Measurements from ENCODE around the gene ACTN4.

DNA sequence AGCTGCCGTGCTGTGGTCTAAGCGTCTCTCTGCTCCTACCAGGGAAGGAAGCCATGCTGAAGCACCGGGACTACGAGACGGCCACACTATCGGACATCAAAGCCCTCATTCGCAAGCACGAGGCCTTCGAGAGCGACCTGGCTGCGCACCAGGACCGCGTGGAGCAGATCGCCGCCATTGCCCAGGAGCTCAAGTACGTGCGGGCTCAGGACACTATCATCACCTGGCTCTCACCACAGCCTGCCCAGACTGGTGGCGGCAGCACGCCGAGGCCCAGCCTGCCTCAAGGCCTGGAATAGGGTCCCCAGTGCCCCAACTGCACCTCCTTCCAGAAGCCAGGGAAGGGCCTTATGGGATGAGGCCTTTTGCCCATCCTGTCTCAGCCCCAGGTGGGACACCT is 74.0 kb downstream of the ACTN4 start:
- TF ChIP-seq, protein P1, sequence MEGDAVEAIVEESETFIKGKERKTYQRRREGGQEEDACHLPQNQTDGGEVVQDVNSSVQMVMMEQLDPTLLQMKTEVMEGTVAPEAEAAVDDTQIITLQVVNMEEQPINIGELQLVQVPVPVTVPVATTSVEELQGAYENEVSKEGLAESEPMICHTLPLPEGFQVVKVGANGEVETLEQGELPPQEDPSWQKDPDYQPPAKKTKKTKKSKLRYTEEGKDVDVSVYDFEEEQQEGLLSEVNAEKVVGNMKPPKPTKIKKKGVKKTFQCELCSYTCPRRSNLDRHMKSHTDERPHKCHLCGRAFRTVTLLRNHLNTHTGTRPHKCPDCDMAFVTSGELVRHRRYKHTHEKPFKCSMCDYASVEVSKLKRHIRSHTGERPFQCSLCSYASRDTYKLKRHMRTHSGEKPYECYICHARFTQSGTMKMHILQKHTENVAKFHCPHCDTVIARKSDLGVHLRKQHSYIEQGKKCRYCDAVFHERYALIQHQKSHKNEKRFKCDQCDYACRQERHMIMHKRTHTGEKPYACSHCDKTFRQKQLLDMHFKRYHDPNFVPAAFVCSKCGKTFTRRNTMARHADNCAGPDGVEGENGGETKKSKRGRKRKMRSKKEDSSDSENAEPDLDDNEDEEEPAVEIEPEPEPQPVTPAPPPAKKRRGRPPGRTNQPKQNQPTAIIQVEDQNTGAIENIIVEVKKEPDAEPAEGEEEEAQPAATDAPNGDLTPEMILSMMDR (conservative IDR thresholded peaks at IDR 0.05; ENCODE audit: low read depth in 2 of 2), result no peak
- no peak for TF ChIP-seq EZH2 (IDR thresholded peaks at IDR 0.05; ENCODE audit: low read depth, unreplicated experiment)
- TF ChIP-seq, protein P2, sequence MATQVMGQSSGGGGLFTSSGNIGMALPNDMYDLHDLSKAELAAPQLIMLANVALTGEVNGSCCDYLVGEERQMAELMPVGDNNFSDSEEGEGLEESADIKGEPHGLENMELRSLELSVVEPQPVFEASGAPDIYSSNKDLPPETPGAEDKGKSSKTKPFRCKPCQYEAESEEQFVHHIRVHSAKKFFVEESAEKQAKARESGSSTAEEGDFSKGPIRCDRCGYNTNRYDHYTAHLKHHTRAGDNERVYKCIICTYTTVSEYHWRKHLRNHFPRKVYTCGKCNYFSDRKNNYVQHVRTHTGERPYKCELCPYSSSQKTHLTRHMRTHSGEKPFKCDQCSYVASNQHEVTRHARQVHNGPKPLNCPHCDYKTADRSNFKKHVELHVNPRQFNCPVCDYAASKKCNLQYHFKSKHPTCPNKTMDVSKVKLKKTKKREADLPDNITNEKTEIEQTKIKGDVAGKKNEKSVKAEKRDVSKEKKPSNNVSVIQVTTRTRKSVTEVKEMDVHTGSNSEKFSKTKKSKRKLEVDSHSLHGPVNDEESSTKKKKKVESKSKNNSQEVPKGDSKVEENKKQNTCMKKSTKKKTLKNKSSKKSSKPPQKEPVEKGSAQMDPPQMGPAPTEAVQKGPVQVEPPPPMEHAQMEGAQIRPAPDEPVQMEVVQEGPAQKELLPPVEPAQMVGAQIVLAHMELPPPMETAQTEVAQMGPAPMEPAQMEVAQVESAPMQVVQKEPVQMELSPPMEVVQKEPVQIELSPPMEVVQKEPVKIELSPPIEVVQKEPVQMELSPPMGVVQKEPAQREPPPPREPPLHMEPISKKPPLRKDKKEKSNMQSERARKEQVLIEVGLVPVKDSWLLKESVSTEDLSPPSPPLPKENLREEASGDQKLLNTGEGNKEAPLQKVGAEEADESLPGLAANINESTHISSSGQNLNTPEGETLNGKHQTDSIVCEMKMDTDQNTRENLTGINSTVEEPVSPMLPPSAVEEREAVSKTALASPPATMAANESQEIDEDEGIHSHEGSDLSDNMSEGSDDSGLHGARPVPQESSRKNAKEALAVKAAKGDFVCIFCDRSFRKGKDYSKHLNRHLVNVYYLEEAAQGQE (IDR thresholded peaks at IDR 0.05; ENCODE audit: unreplicated experiment), result no peak
- no peak for TF ChIP-seq EZH2phosphoT487 (IDR thresholded peaks at IDR 0.05; ENCODE audit: unreplicated experiment)
- no peak for TF ChIP-seq POLR2AphosphoS5 (IDR thresholded peaks at IDR 0.05; ENCODE audit: low read depth)
- no peak for TF ChIP-seq JUNB (IDR thresholded peaks at IDR 0.05; ENCODE audit: unreplicated experiment)
- TF ChIP-seq NANOG (IDR thresholded peaks at IDR 0.05; ENCODE audit: borderline replicate concordance), result no peak
- TF ChIP-seq ZNF114 (CRISPR knock-in tag; IDR thresholded peaks at IDR 0.05), result no peak
- no peak for TF ChIP-seq CREB1 (CRISPR knock-in tag; IDR thresholded peaks at IDR 0.05; ENCODE audit: low read depth)
- no peak for TF ChIP-seq ZNF331 (CRISPR knock-in tag; IDR thresholded peaks at IDR 0.05; ENCODE audit: low read depth)

Data from GM23338 (cell line).